PC-9 (cell line): ENCODE data around the gene ENSA. TPM values are rescaled to one million over a fixed set of nuclear protein-coding genes. Genes with fewer than 3 reads are reported as not detected.
"Not testable (repeated sequence)": the region's sequence is repeated elsewhere in the genome, so short reads cannot be mapped to it uniquely, and the experiment has no call there.

Experiments
- BruUV-seq: library from RNA; stranded (reverse); fragments of 400-500 nt; replicated peaks from 2 replicates; lab custom pipeline; 2021; lab: Mats Ljungman, UMichigan
- CTCF ChIA-PET: fragments of 300-600 bp; sonication (Branson Sonifier 250); formaldehyde crosslinking; loops from one replicate; lab custom pipeline; 2022; ENCODE audit warnings: antibody characterized with exemption; lab: Charles Lee
- POLR2A ChIA-PET: fragments of 300-600 bp; sonication (Branson Sonifier 250); formaldehyde crosslinking; loops from one replicate; lab custom pipeline; 2022; ENCODE audit warnings: antibody characterized with exemption; ENCODE audit not compliant: unreplicated experiment; lab: Charles Lee
- DNase-seq, 2 experiments: peaks; one replicate each; pipeline versions ENCODE4 v3.0.0 to v3.0.0-alpha.2; 2015 to 2022; ENCODE audit warnings: mixed read lengths in 1 of 2
- H2AFZ ChIP-seq: fragments of 200-600 bp; sonication (generic); 2 replicates; pipeline ENCODE4 v1.8.1; 2017; ENCODE audit warnings: antibody characterized with exemption
- H3F3A ChIP-seq: fragments of 200-600 bp; sonication (generic); 2 replicates; pipeline ENCODE4 v1.8.1; 2017; ENCODE audit warnings: antibody characterized with exemption, mild to moderate bottlenecking, low read depth; ENCODE audit not compliant: insufficient read depth
- H3K27ac ChIP-seq: fragments of 200-600 bp; sonication (generic); 2 replicates; pipeline ENCODE4 v1.6.1; 2016; ENCODE audit warnings: mixed run types
- H3K27me3 ChIP-seq: fragments of 200-600 bp; sonication (generic); 2 replicates; pipeline ENCODE4 v1.6.1; 2016; ENCODE audit warnings: low read depth, mixed run types; ENCODE audit not compliant: insufficient read depth
- H3K36me3 ChIP-seq: fragments of 200-600 bp; sonication (generic); 2 replicates; pipeline ENCODE4 v1.6.1; 2016; ENCODE audit warnings: low read depth, mixed run types
- H3K4me1 ChIP-seq: fragments of 200-600 bp; sonication (generic); replicated peaks from 2 replicates; pipeline ENCODE4 v1.6.1; 2016; ENCODE audit warnings: mixed run types; ENCODE audit not compliant: insufficient read depth
- H3K4me2 ChIP-seq: fragments of 200-600 bp; sonication (generic); 2 replicates; pipeline ENCODE4 v1.6.1; 2017; ENCODE audit warnings: mixed run types
- H3K4me3 ChIP-seq: fragments of 200-600 bp; sonication (generic); 2 replicates; pipeline ENCODE4 v1.6.1; 2016; ENCODE audit warnings: mixed run types
- H3K79me2 ChIP-seq: fragments of 200-600 bp; sonication (generic); 2 replicates; pipeline ENCODE4 v1.6.1; 2017; ENCODE audit warnings: low read depth, mixed run types
- H3K9me2 ChIP-seq: fragments of 200-600 bp; sonication (generic); 2 replicates; pipeline ENCODE4 v1.8.1; 2017; ENCODE audit warnings: mild to moderate bottlenecking; ENCODE audit not compliant: insufficient read depth
- H3K9me3 ChIP-seq: fragments of 200-600 bp; sonication (generic); 2 replicates; pipeline ENCODE4 v1.8.1; 2016; ENCODE audit warnings: low read depth; ENCODE audit not compliant: insufficient read depth
- H4K20me1 ChIP-seq: fragments of 200-600 bp; sonication (generic); 2 replicates; pipeline ENCODE4 v1.8.1; 2017; ENCODE audit not compliant: insufficient read depth
- CTCF ChIP-seq: fragments of 200-600 bp; sonication (generic); conservative IDR thresholded peaks from 2 replicates; pipeline ENCODE4 v1.6.1; 2017; ENCODE audit warnings: mixed run types, antibody characterized with exemption, mild to moderate bottlenecking, moderate library complexity
- EZH2 ChIP-seq: fragments of 200-600 bp; sonication (generic); IDR thresholded peaks from 2 replicates; pipeline ENCODE4 v1.8.0; 2017; ENCODE audit warnings: antibody characterized with exemption, low read depth
- intact Hi-C: fragments of 100-400 bp; cut with micrococcal nuclease; formaldehyde crosslinking; loops from one replicate; pipeline ENCODE4 v1.10.0; 2022; ENCODE audit not compliant: unreplicated experiment
- total RNA-seq: library from RNA; stranded (reverse); gene quantifications from 2 replicates; pipeline ENCODE4 v1.2.3, GENCODE V29; 2021

The ENSA gene
- total RNA-seq, 1 experiment from 2014 or later = 229 TPM

GRCh38 chr1:150628766-150629114 is 672 bp downstream of the ENSA start:
- Histone ChIP-seq H3K79me2 (peaks cover 45% of the 10 kb centered on the region), H3K4me2 (peak overlapping the region; percentile 98), H3K27ac (peak overlapping the region; percentile 76), H3K9me3 (no peaks in the 10 kb centered on the region), H3K4me3 (peak overlapping the region; percentile 96), H3K27me3 (no peaks in the 10 kb centered on the region), H2AFZ (no peak overlapping the region; the same call in 1 of the 2 replicates), H3K36me3 (peaks cover 29% of the 10 kb centered on the region), H3K4me1 (peaks cover 54% of the 10 kb centered on the region), H4K20me1 (no peaks in the 10 kb centered on the region), H3F3A (peaks cover 36% of the 10 kb centered on the region), H3K9me2 (no peaks in the 10 kb centered on the region)
- BruUV-seq = TSS peak; percentile 29
- intact Hi-C loops = loop anchor here (1.0 to 10.0 kb wide), 6 partner anchors 17 to 346 kb away; partner anchors contain the start of genes CERS2 and CIART
- ChIA-PET CTCF (interaction anchor here (1.5 kb wide), 1 partner anchor 68 kb away, joined by 4 read pairs; no protein-coding TSS in a partner anchor), POLR2A (interaction anchor here (0.9 to 2.7 kb wide), 4 partner anchors 49 to 68 kb away, joined by 3 to 34 read pairs (median 10); partner anchors contain the start of genes GOLPH3L and MCL1)
- DNase-seq = no peak
- no peak for TF ChIP-seq CTCF
- no peak for TF ChIP-seq EZH2

GRCh38 chr1:150627826-150628410 is 1.5 kb downstream of the ENSA start:
- Histone ChIP-seq H3K4me2 (peak overlapping the region; percentile 98), H3K4me3 (peak overlapping the region; percentile 96), H3K36me3 (peaks cover 34% of the 10 kb centered on the region), H2AFZ (no peak overlapping the region), H3K4me1 (peaks cover 62% of the 10 kb centered on the region), H3K27me3 (no peaks in the 10 kb centered on the region), H3K27ac (peak overlapping the region; percentile 76), H3K9me2 (no peaks in the 10 kb centered on the region), H3F3A (peaks cover 39% of the 10 kb centered on the region), H3K9me3 (no peaks in the 10 kb centered on the region), H3K79me2 (peaks cover 49% of the 10 kb centered on the region), H4K20me1 (no peaks in the 10 kb centered on the region)
- ChIA-PET CTCF (interaction anchor here (0.7 kb wide), 1 partner anchor 23 kb away, joined by 4 read pairs; no protein-coding TSS in a partner anchor), POLR2A (interaction anchor here (0.5 to 0.7 kb wide), 6 partner anchors 22 to 548 kb away, joined by 3 to 12 read pairs (median 5); partner anchors contain the start of genes GOLPH3L, MCL1 and TMOD4)
- intact Hi-C loops = loop anchor here (10.0 kb wide), 2 partner anchors 343 to 347 kb away; partner anchors contain the start of genes CERS2 and CIART
- no peak for DNase-seq
- no TSS peak for BruUV-seq
- TF ChIP-seq CTCF (no peak), EZH2 (no peak)

GRCh38 chr1:150626150-150626549 is 3.3 kb downstream of the ENSA start:
- ChIA-PET POLR2A (no interaction called here), CTCF (no interaction called here)
- no peak overlapping the region for H2AFZ ChIP-seq
- H3K9me2 ChIP-seq = no peaks in the 10 kb centered on the region
- H3K79me2 ChIP-seq = peaks cover 65% of the 10 kb centered on the region
- no peak for DNase-seq
- peak overlapping the region; percentile 90 for H3K27ac ChIP-seq
- 0 out of 2 replicates have a peak overlapping the region, but pooled peaks have one; percentile 65 for H3K4me2 ChIP-seq
- peaks cover 50% of the 10 kb centered on the region for H3F3A ChIP-seq
- no peak overlapping the region for H3K4me3 ChIP-seq
- H4K20me1 ChIP-seq = no peaks in the 10 kb centered on the region
- no peaks in the 10 kb centered on the region for H3K9me3 ChIP-seq
- H3K36me3 ChIP-seq = peaks cover 51% of the 10 kb centered on the region
- H3K4me1 ChIP-seq = peaks cover 77% of the 10 kb centered on the region
- no peaks in the 10 kb centered on the region for H3K27me3 ChIP-seq
- no peak for TF ChIP-seq EZH2
- TF ChIP-seq CTCF = no peak
- no TSS peak for BruUV-seq
- intact Hi-C loops = loop anchor here (10.0 kb wide), 2 partner anchors 341 to 349 kb away; partner anchors contain the start of genes CERS2 and CIART

- POLR2A ChIA-PET = interaction anchor here (0.5 to 1.0 kb wide), 5 partner anchors 45 to 80 kb away, joined by 3 to 9 read pairs (median 4); partner anchors contain the start of gene MCL1
- H4K20me1 ChIP-seq, H2AFZ ChIP-seq, H3K9me3 ChIP-seq, H3K9me2 ChIP-seq, H3K27me3 ChIP-seq, DNase-seq, BruUV-seq: not testable (repeated sequence)
- H3K4me1 ChIP-seq = peaks cover 75% of the 10 kb centered on the region
- CTCF ChIA-PET = interaction anchor here (0.9 kb wide), 1 partner anchor 189 kb away, joined by 3 read pairs; no protein-coding TSS in a partner anchor
- peaks cover 68% of the 10 kb centered on the region for H3K79me2 ChIP-seq
- intact Hi-C loops = loop anchor here (5.0 to 10.0 kb wide), 3 partner anchors 188 to 350 kb away; partner anchors contain the start of genes CERS2 and CIART
- H3F3A ChIP-seq = peaks cover 62% of the 10 kb centered on the region
- H3K27ac ChIP-seq = peak overlapping the region; percentile 90
- H3K36me3 ChIP-seq = peaks cover 67% of the 10 kb centered on the region
- peak overlapping the region; percentile 65 for H3K4me2 ChIP-seq
- peak overlapping the region; percentile 1; the same call in 1 of the 2 replicates for H3K4me3 ChIP-seq
Measured at GRCh38 chr1:150624546-150624945, 4.9 kb downstream of the ENSA start.
